Activated B cell treated with CpG ODN at 0.5 μM for 24 hours (primary cell): ENCODE results near the gene KIAA0040. TPM values are rescaled to one million over a fixed set of nuclear protein-coding genes. Genes with fewer than 3 reads are reported as not detected.
A peak's percentile ranks its signal among the peaks of the same experiment; 100 is the strongest.

Source experiments
- ATAC-seq: fragments of 200-7000 bp; cut with Tn5 transposase; one replicate; pipeline ENCODE4 v1.10.0; 2021; ENCODE audit warnings: low read depth, mild to moderate bottlenecking, moderate library complexity
- CTCF ChIA-PET: fragments of 350-600 bp; sonication (Branson Sonifier 250); formaldehyde crosslinking; loops from one replicate; lab custom pipeline; 2021; ENCODE audit warnings: antibody characterized with exemption; lab: Charles Lee
- POLR2A ChIA-PET: fragments of 350-600 bp; sonication (Branson Sonifier 250); formaldehyde crosslinking; loops from one replicate; lab custom pipeline; 2021; ENCODE audit warnings: antibody characterized with exemption; lab: Charles Lee
- DNase-seq: peaks from one replicate; pipeline ENCODE4 v3.0.0; 2022
- H3K27ac Mint-ChIP-seq: one replicate; pipeline ENCODE4 v1.8.0; 2020; ENCODE audit warnings: mixed read lengths
- H3K27me3 Mint-ChIP-seq: one replicate; pipeline ENCODE4 v1.8.0; 2021; ENCODE audit warnings: mixed read lengths
- H3K36me3 Mint-ChIP-seq: one replicate; pipeline ENCODE4 v1.8.0; 2021; ENCODE audit warnings: low read depth, mixed read lengths
- H3K4me1 Mint-ChIP-seq: one replicate; pipeline ENCODE4 v1.8.0; 2021; ENCODE audit warnings: mixed read lengths
- H3K4me3 Mint-ChIP-seq: one replicate; pipeline ENCODE4 v1.8.0; 2020; ENCODE audit warnings: mild to moderate bottlenecking, mixed read lengths
- H3K9me3 Mint-ChIP-seq: one replicate; pipeline ENCODE4 v1.8.0; 2020; ENCODE audit warnings: mixed read lengths
- CTCF ChIP-seq: fragments of 200-600 bp; IDR thresholded peaks from one replicate; pipeline ENCODE4 v1.8.0; 2022; ENCODE audit warnings: antibody characterized with exemption, mild to moderate bottlenecking
- intact Hi-C: fragments of 100-400 bp; cut with micrococcal nuclease; formaldehyde crosslinking; loops from one replicate; pipeline ENCODE4 v1.15.1; 2024
- total RNA-seq: library from RNA; stranded (reverse); gene quantifications from 2 replicates; pipeline ENCODE4 v1.2.3, GENCODE V29; 2022

KIAA0040 gene
- total RNA-seq, 1 donor from 2014 or later, result 57.2 TPM

- no peaks in the 10 kb centered on the region for H3K27me3 Mint-ChIP-seq
- DNase-seq, result no peak
- H3K9me3 Mint-ChIP-seq, result no peaks in the 10 kb centered on the region
- POLR2A ChIA-PET, result interaction anchor here (0.7 to 1.8 kb wide), 5 partner anchors 11 to 28 kb away, joined by 3 to 6 read pairs (median 3); no protein-coding TSS in a partner anchor
- intact Hi-C loops, result loop anchor here (10.0 kb wide), 2 partner anchors 195 to 1805 kb away; partner anchors contain the start of gene MRPS14
- no peaks in the 10 kb centered on the region for H3K36me3 Mint-ChIP-seq
- peaks cover 58% of the 10 kb centered on the region for H3K4me1 Mint-ChIP-seq
- no peak for TF ChIP-seq CTCF
- H3K4me3 Mint-ChIP-seq, result no peak overlapping the region
- CTCF ChIA-PET, result interaction anchor here (1.2 kb wide), 1 partner anchor 11 kb away, joined by 3 read pairs; no protein-coding TSS in a partner anchor
- peak overlapping the region; percentile 42 for H3K27ac Mint-ChIP-seq
- ATAC-seq, result no peak
Measured at GRCh38 chr1:175219774-175220173, 27.2 kb upstream of the KIAA0040 start.

GRCh38 chr1:175218786-175219434 lies 26.3 kb upstream of the KIAA0040 start:
- TF ChIP-seq CTCF, result no peak
- Mint-ChIP-seq H3K4me1 (peaks cover 50% of the 10 kb centered on the region), H3K27ac (peak overlapping the region; percentile 47), H3K4me3 (no peak overlapping the region), H3K9me3 (no peaks in the 10 kb centered on the region), H3K27me3 (no peaks in the 10 kb centered on the region), H3K36me3 (no peaks in the 10 kb centered on the region)
- ChIA-PET CTCF (interaction anchor here (1.2 kb wide), 1 partner anchor 10 kb away, joined by 3 read pairs; no protein-coding TSS in a partner anchor), POLR2A (interaction anchor here (0.7 to 1.8 kb wide), 3 partner anchors 12 to 27 kb away, joined by 3 to 5 read pairs (median 3); no protein-coding TSS in a partner anchor)
- ATAC-seq (no peak), DNase-seq (no peak)
- intact Hi-C loops, result loop anchor here (1.0 kb wide), 1 partner anchor 10 kb away; no protein-coding TSS in a partner anchor

- Mint-ChIP-seq H3K9me3 (peaks cover 2% of the 10 kb centered on the region), H3K36me3 (no peaks in the 10 kb centered on the region), H3K4me1 (peaks cover 41% of the 10 kb centered on the region), H3K27me3 (no peaks in the 10 kb centered on the region), H3K27ac (peak overlapping the region; percentile 70), H3K4me3 (peak overlapping the region; percentile 42)
- ATAC-seq (peak; percentile 69), DNase-seq (no peak)
- no peak for TF ChIP-seq CTCF
- intact Hi-C loops, result loop anchor here (1.0 kb wide), 1 partner anchor 9 kb away; no protein-coding TSS in a partner anchor
- ChIA-PET POLR2A (interaction anchor here (0.6 to 1.8 kb wide), 3 partner anchors 9 to 22 kb away, joined by 3 to 6 read pairs (median 4); no protein-coding TSS in a partner anchor), CTCF (interaction anchor here (0.9 kb wide), 1 partner anchor 66 kb away, joined by 3 read pairs; no protein-coding TSS in a partner anchor)
Measured at GRCh38 chr1:175217721-175218531, 25.4 kb upstream of the KIAA0040 start.

DNA sequence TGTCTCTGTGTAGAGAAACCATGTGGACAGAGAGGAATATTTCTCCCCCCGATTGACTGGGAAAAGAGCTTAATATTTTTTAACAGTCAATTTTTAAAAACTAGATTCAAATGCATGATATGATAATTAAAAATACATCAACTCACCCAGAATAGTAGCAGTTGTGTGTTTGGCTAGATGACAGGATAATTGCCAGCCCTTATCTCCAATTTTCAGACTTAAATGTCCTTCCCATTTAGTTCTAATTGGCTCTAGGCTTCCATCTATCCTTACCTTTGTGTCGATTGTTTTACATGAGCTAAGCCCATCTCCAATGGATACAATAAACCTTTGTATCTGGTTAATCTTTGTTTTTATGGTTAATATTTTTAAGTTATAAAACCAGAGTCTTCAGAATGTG lies 23.9 kb upstream of the KIAA0040 start:
- Mint-ChIP-seq H3K36me3 (no peaks in the 10 kb centered on the region), H3K4me3 (no peak overlapping the region), H3K9me3 (peaks cover 2% of the 10 kb centered on the region), H3K27me3 (no peaks in the 10 kb centered on the region), H3K27ac (no peak overlapping the region), H3K4me1 (peaks cover 46% of the 10 kb centered on the region)
- DNase-seq, result no peak
- ChIA-PET POLR2A (interaction anchor here (1.8 kb wide), 1 partner anchor 12 kb away, joined by 6 read pairs; no protein-coding TSS in a partner anchor), CTCF (interaction anchor here (1.0 to 2.2 kb wide), 2 partner anchors 12 to 61 kb away, joined by 4 to 9 read pairs; no protein-coding TSS in a partner anchor)
- no peak for ATAC-seq
- intact Hi-C loops, result no loop called here
- no peak for TF ChIP-seq CTCF
